Prostate gland (tissue), 2 donors: ENCODE results near the gene TMTC4. TPM values are rescaled to one million over a fixed set of nuclear protein-coding genes. Genes with fewer than 3 reads are reported as not detected.
"Not testable (repeated sequence)": the region's sequence is repeated elsewhere in the genome, so short reads cannot be mapped to it uniquely, and the experiment has no call there.

Experiments
- DNase-seq: peaks from one replicate; pipeline ENCODE4 v3.0.0-alpha.2; 2019; ENCODE audit warnings: low spot score
- H3K27ac ChIP-seq, 2 donors: fragments of 200-600 bp; sonication (generic); 2 replicates each; pipeline ENCODE4 v1.5.1; 2017 to 2019
- H3K27me3 ChIP-seq: fragments of 200-600 bp; sonication (generic); replicated peaks from 2 replicates; pipeline ENCODE4 v1.5.1; 2019; ENCODE audit not compliant: insufficient read depth
- H3K36me3 ChIP-seq, 2 donors: fragments of 200-600 bp; sonication (generic); 1 replicate in 1 of 2; 2 replicates in 1 of 2; pipeline versions ENCODE4 v1.5.1 to v1.8.1; 2017 to 2019
- H3K4me1 ChIP-seq: fragments of 200-600 bp; sonication (generic); replicated peaks from 2 replicates; pipeline ENCODE4 v1.5.1; 2019
- H3K4me3 ChIP-seq, 2 donors: fragments of 200-600 bp; sonication (generic); 2 replicates each; pipeline ENCODE4 v1.5.1; 2017 to 2019
- H3K9me3 ChIP-seq: fragments of 200-600 bp; sonication (generic); 2 replicates; pipeline ENCODE4 v1.5.1; 2017
- POLR2A ChIP-seq: fragments of 450-650 bp; IDR thresholded peaks from one replicate; pipeline ENCODE4 v1.6.1; 2016; ENCODE audit warnings: antibody characterized with exemption, mild to moderate bottlenecking
- POLR2AphosphoS5 ChIP-seq: sonication (generic); formaldehyde crosslinking; IDR thresholded peaks from one replicate; pipeline ENCODE4 v1.6.1; 2017; ENCODE audit warnings: antibody characterized with exemption
- WGBS: methylation state at CpG from one replicate; pipeline ENCODE4 v1.1.5; 2018; 5-methylcytosine and 5-hydroxymethylcytosine counted together
- intact Hi-C: fragments of 100-400 bp; cut with DNase I; formaldehyde crosslinking; loops from one replicate; pipeline ENCODE4 v1.14.2; 2022
- total RNA-seq, 2 donors: library from RNA; depleted of rRNA; stranded (reverse); fragments of >200 nt; gene quantifications; one replicate each; pipeline ENCODE4 v1.1.0, GENCODE V29; 2016
- TF ChIP-seq, protein P1 (sequence below), 4 experiments: fragments of 200-600 bp in 2 of 4; fragments of 450-650 bp in 2 of 4; sonication (generic) in 2 of 4; IDR thresholded peaks; 1 replicate in 3 of 4; 2 replicates in 1 of 4; pipeline ENCODE4 v1.5.1; 2016 to 2019; ENCODE audit warnings: antibody characterized with exemption in 4 of 4, mild to moderate bottlenecking in 2 of 4, moderate library complexity in 2 of 4

The TMTC4 gene
- total RNA-seq, 2 donors from 2014 or later: 20.2 to 22.4 TPM

DNA sequence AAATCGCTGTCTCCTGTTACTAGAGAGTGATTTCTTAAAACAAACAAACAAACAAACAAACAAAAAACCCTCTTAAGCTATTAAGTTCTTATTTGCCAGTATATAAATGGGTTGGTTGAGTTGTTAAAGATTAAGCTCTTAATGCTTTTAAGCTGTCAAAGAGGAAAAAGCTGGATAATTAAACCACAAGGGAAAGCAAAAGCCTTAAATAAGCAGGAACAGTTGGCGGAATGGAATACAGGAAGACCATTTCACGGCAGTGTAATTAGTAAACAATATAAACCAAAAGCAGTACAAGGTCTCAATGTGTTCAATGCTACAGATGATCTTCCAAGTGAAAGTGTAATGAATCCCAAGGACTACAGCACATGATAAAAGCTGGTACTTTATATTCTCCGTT, 53.8 kb downstream of the TMTC4 start:
- Histone ChIP-seq H3K27me3 (no peaks in the 10 kb centered on the region), H3K9me3 (no peaks in the 10 kb centered on the region), H3K4me3 (no peak overlapping the region), H3K4me1 (no peaks in the 10 kb centered on the region), H3K36me3 (no peaks in the 10 kb centered on the region), H3K27ac (no peak overlapping the region)
- TF ChIP-seq, protein P1, sequence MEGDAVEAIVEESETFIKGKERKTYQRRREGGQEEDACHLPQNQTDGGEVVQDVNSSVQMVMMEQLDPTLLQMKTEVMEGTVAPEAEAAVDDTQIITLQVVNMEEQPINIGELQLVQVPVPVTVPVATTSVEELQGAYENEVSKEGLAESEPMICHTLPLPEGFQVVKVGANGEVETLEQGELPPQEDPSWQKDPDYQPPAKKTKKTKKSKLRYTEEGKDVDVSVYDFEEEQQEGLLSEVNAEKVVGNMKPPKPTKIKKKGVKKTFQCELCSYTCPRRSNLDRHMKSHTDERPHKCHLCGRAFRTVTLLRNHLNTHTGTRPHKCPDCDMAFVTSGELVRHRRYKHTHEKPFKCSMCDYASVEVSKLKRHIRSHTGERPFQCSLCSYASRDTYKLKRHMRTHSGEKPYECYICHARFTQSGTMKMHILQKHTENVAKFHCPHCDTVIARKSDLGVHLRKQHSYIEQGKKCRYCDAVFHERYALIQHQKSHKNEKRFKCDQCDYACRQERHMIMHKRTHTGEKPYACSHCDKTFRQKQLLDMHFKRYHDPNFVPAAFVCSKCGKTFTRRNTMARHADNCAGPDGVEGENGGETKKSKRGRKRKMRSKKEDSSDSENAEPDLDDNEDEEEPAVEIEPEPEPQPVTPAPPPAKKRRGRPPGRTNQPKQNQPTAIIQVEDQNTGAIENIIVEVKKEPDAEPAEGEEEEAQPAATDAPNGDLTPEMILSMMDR (IDR thresholded peaks at IDR 0.05): no peak
- no peak for DNase-seq
- intact Hi-C loops: no loop called here
- WGBS: 82% methylated on average over 4 of the region's 4 CpGs

GRCh38 chr13:100619940-100620339, 54.7 kb downstream of the TMTC4 start:
- DNase-seq: no peak
- intact Hi-C loops: no loop called here
- no peaks in the 10 kb centered on the region for H3K27me3 ChIP-seq
- TF ChIP-seq POLR2AphosphoS5 (no peak), POLR2A (no peak)
- TF ChIP-seq, protein P1 (IDR thresholded peaks at IDR 0.05): no peak
- H3K4me3 ChIP-seq: no peak overlapping the region
- no peak overlapping the region for H3K27ac ChIP-seq
- H3K36me3 ChIP-seq: no peaks in the 10 kb centered on the region
- WGBS: 95% methylated on average over 2 of the region's 2 CpGs
- no peaks in the 10 kb centered on the region for H3K4me1 ChIP-seq
- no peaks in the 10 kb centered on the region for H3K9me3 ChIP-seq

- DNase-seq, H3K27ac ChIP-seq, H3K9me3 ChIP-seq, H3K36me3 ChIP-seq, intact Hi-C loops, H3K4me1 ChIP-seq, H3K4me3 ChIP-seq, H3K27me3 ChIP-seq: not testable (repeated sequence)
- 98% methylated on average over 19 of the region's 24 CpGs for WGBS
These were observed 55.7 kb downstream of the TMTC4 start for GRCh38 chr13:100618897-100619296.

DNA sequence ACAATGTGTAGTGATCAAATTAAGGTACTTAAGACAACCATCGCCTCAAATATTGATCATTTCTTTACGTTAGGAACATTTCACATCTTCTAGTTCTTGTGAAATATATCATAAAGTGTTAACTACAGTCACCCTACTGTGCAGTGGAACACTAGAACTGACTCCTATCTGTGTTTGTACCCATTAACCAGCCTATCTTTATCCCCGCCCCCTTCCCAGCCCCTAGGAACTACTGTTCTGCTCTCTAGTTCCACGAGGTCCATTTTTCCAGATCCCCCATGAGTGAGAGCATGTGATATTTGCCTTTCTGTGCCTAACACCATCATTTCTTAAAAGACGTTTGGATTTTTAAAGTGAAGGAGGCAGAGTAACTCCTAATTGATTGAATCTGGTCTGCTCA, 61.6 kb downstream of the TMTC4 start:
- WGBS: 88% methylated on average over 5 of the region's 5 CpGs
- DNase-seq: no peak
- no peak overlapping the region for H3K4me3 ChIP-seq
- no peaks in the 10 kb centered on the region for H3K27me3 ChIP-seq
- no peak for TF ChIP-seq POLR2A
- no peak for TF ChIP-seq POLR2AphosphoS5
- TF ChIP-seq, protein P1 (IDR thresholded peaks at IDR 0.05): no peak
- no peaks in the 10 kb centered on the region for H3K36me3 ChIP-seq
- H3K4me1 ChIP-seq: no peaks in the 10 kb centered on the region
- H3K9me3 ChIP-seq: no peaks in the 10 kb centered on the region
- no peak overlapping the region for H3K27ac ChIP-seq
- intact Hi-C loops: no loop called here

DNA sequence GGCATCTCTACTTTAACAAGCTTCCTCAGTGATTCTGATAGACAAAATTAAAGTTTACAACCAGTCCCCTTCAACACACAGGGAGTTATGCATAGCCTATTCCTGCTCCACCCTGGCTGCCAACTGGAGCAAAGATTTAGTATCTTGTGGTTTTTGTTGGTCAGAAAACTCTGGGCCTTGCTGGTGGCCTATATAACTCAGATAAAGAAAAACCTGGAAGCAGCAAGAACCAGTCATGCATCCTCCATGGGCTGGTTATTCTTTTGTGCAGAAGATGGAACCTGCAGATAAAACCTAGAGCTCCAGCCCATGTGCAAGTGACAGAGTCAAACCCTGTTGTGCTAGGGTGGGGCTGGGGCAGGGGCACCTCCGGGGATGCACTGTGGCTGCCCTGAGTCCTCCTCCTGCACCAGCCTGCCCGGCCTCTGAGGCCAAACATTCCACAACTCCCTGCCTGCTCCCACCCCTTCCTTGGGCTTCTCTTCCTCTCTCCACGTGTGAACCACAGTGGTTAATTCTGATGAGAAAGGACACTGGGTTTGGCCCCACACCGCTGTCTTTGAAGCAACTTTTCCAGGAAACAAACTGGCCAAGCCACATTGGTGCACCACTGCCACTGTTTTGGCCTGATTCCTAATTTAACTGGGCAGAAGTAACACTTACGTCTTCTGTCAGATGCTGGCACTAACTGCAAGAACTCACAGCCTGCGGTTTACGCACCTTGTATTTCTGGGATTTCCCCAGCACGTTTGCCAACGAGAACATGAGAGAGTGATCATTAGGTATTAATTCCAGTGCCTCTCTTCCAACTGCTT, 62.7 kb downstream of the TMTC4 start:
- no peaks in the 10 kb centered on the region for H3K9me3 ChIP-seq

More for the DNA sequence above, 62.7 kb downstream of the TMTC4 start:
- WGBS: 34% methylated on average over 9 of the region's 9 CpGs
- H3K27me3 ChIP-seq: no peaks in the 10 kb centered on the region
- intact Hi-C loops: no loop called here
- TF ChIP-seq POLR2A (no peak), POLR2AphosphoS5 (peak; percentile 63)
- DNase-seq: peak; percentile 49
- no peak overlapping the region for H3K4me3 ChIP-seq
- no peaks in the 10 kb centered on the region for H3K36me3 ChIP-seq
- no peak overlapping the region for H3K27ac ChIP-seq
- no peaks in the 10 kb centered on the region for H3K4me1 ChIP-seq
